ENCODE measurements around the gene BLID.

BLID gene

GRCh38 chr11:122115524-122116379, at the start of gene BLID:
BLID (minus strand) TSS chr11:122116215; CDS start chr11:122115922, 293 bp downstream.
- peak in 19 of 51 donors; percentile 8 to 63 (median 44) for DNase-seq

GRCh38 chr11:122163053-122163819, 47.2 kb upstream of the BLID start:
- no peak for DNase-seq

- no peak for DNase-seq
These were observed 46.1 kb upstream of the BLID start for GRCh38 chr11:122162095-122162494.

GRCh38 chr11:122160841-122161590, 45.0 kb upstream of the BLID start:
- no peak for DNase-seq

GRCh38 chr11:122159861-122160260, 43.8 kb upstream of the BLID start:
- peak in 1 of 51 donors; percentile 76 for DNase-seq

- peak in 25 of 51 donors; percentile 21 to 81 (median 40) for DNase-seq
These were observed 43.2 kb upstream of the BLID start for GRCh38 chr11:122159173-122159721.

GRCh38 chr11:122158171-122158570, 42.2 kb upstream of the BLID start:
- no peak for DNase-seq

GRCh38 chr11:122157653-122158161, 41.7 kb upstream of the BLID start:
- peak in 1 of 51 donors; percentile 82 for DNase-seq

GRCh38 chr11:122156940-122157382, 40.9 kb upstream of the BLID start:
- DNase-seq = peak in 17 of 51 donors; percentile 9 to 64 (median 32)

GRCh38 chr11:122155765-122156527, 39.9 kb upstream of the BLID start:
- DNase-seq = peak in 17 of 51 donors; percentile 15 to 59 (median 32)

GRCh38 chr11:122154994-122155393, 39.0 kb upstream of the BLID start:
- DNase-seq = no peak

GRCh38 chr11:122154227-122154626, 38.2 kb upstream of the BLID start:
- peak in 1 of 51 donors; percentile 47 for DNase-seq

- peak in 1 of 51 donors; percentile 47 for DNase-seq
These were observed 37.7 kb upstream of the BLID start for GRCh38 chr11:122153746-122154145.

GRCh38 chr11:122150216-122151124, 34.5 kb upstream of the BLID start:
- peak in 1 of 51 donors; percentile 9 for DNase-seq

- DNase-seq = no peak
These were observed 33.2 kb upstream of the BLID start for GRCh38 chr11:122149202-122149601.

GRCh38 chr11:122146475-122146874, 30.5 kb upstream of the BLID start:
- DNase-seq = no peak

GRCh38 chr11:122145715-122146274, 29.8 kb upstream of the BLID start:
- no peak for DNase-seq

- DNase-seq = no peak
These were observed 28.7 kb upstream of the BLID start for GRCh38 chr11:122144752-122145151.

GRCh38 chr11:122141725-122142124, 25.7 kb upstream of the BLID start:
- DNase-seq = peak in 5 of 51 donors; percentile 8 to 58 (median 20)
